ENCODE results near the gene POLG. TPM values are rescaled to one million over a fixed set of nuclear protein-coding genes. Genes with fewer than 3 reads are reported as not detected.

The POLG gene
- total RNA-seq, 1 donor from 2014 or later: 69.1 TPM

DNA sequence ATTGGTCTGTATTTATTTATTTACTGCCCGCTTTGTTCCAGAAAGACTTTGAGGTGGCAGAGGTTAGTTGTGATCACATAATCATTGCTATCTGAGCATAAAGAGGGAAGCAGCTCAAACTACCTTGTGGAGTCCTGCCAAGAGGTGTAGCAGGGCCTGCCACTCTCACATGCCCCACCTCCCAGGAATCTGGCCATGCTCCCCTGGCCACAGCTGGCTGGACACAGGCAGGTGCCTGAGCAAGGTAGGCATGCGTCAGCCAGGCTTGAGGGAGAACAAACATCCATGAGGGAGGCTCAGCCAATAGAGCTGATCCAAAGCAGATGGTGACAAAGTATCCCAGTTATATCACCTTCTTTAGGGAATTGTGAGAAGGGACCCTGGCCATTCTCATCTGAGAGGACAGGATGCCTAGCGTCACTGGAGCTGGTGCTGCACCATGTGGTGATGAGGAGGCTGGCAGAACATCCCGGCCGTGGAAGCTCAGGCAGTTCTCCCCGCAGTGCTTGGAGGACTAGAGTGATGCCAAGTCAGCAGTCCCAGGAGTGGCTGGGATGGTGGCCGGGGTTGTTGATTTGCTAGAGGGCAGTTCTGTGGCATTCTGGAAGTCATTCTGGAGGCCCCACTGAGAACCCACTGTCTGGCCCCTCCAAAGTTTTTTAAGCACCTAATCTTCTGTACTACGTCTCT is 6.8 kb upstream of the POLG start:
- Histone ChIP-seq H3K9me3 (no peaks in the 10 kb centered on the region), H3K4me3 (no peak overlapping the region), H3K4me1 (no peaks in the 10 kb centered on the region), H3K36me3 (no peaks in the 10 kb centered on the region), H3K27me3 (no peaks in the 10 kb centered on the region), H3K27ac (no peak overlapping the region)
- TF ChIP-seq, protein P1, sequence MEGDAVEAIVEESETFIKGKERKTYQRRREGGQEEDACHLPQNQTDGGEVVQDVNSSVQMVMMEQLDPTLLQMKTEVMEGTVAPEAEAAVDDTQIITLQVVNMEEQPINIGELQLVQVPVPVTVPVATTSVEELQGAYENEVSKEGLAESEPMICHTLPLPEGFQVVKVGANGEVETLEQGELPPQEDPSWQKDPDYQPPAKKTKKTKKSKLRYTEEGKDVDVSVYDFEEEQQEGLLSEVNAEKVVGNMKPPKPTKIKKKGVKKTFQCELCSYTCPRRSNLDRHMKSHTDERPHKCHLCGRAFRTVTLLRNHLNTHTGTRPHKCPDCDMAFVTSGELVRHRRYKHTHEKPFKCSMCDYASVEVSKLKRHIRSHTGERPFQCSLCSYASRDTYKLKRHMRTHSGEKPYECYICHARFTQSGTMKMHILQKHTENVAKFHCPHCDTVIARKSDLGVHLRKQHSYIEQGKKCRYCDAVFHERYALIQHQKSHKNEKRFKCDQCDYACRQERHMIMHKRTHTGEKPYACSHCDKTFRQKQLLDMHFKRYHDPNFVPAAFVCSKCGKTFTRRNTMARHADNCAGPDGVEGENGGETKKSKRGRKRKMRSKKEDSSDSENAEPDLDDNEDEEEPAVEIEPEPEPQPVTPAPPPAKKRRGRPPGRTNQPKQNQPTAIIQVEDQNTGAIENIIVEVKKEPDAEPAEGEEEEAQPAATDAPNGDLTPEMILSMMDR (IDR thresholded peaks at IDR 0.05): no peak
- no peak for DNase-seq (ENCODE audit: low spot score in 2 of 2)
- intact Hi-C loops (cut with DNase I): no loop called here

DNA sequence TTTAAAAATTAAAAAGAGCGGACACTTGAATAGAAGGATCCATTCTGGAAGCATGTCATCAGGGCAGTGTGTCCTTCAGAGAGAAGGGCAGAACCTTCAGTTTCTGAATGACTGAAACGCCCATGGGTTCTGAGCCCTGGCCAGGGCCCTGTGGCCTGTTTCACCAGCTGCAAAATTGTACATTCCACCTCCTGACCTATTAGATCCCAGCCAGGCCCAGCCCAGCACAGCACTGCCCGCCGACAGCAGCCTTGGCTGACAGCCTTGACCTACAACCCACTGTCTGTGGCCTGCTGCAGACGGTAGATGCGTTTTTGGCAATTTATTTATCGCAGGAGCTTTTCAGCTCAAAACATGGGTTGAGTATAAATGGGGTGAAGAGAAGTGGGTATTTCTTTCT is 5.9 kb upstream of the POLG start:
- Histone ChIP-seq H3K27ac (no peak overlapping the region), H3K4me1 (no peaks in the 10 kb centered on the region), H3K36me3 (no peaks in the 10 kb centered on the region), H3K4me3 (no peak overlapping the region), H3K27me3 (no peaks in the 10 kb centered on the region), H3K9me3 (no peaks in the 10 kb centered on the region)
- intact Hi-C loops (cut with DNase I): no loop called here
- TF ChIP-seq, protein P1 (IDR thresholded peaks at IDR 0.05): no peak
- DNase-seq (ENCODE audit: low spot score in 2 of 2): no peak

DNA sequence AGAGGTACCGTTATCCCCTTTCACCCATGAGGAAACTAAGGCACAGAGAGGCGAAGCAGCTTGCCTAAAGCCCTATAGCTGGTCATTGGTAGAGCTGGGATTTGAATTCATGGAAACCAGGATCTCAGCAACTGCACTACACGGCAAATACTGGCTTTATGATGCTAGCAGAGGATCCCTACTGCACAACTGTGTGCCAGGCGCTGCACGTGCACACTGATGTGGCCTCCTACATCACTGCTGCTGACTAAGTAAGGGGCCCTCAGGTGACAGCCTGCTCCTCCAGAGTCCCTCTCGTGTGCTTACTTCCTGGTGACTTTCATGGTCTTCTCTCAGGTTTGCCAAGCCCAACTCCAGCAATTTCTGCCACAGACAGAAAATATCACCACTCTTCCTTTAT is 3.4 kb upstream of the POLG start:
- TF ChIP-seq, protein P1 (IDR thresholded peaks at IDR 0.05): no peak
- intact Hi-C loops (cut with DNase I): loop anchor here (10.0 kb wide), 3 partner anchors 443 to 1093 kb away; partner anchors contain the start of genes DET1 and HAPLN3
- H3K36me3 ChIP-seq: peaks cover 6 to 7% of the 10 kb centered on the region in 2 donors
- H3K4me3 ChIP-seq: no peak overlapping the region
- H3K27me3 ChIP-seq: no peaks in the 10 kb centered on the region
- H3K9me3 ChIP-seq: no peaks in the 10 kb centered on the region
- H3K4me1 ChIP-seq: peaks cover 7 to 15% of the 10 kb centered on the region in 2 donors
- H3K27ac ChIP-seq: no peak overlapping the region
- no peak for DNase-seq (ENCODE audit: low spot score in 2 of 2)

DNA sequence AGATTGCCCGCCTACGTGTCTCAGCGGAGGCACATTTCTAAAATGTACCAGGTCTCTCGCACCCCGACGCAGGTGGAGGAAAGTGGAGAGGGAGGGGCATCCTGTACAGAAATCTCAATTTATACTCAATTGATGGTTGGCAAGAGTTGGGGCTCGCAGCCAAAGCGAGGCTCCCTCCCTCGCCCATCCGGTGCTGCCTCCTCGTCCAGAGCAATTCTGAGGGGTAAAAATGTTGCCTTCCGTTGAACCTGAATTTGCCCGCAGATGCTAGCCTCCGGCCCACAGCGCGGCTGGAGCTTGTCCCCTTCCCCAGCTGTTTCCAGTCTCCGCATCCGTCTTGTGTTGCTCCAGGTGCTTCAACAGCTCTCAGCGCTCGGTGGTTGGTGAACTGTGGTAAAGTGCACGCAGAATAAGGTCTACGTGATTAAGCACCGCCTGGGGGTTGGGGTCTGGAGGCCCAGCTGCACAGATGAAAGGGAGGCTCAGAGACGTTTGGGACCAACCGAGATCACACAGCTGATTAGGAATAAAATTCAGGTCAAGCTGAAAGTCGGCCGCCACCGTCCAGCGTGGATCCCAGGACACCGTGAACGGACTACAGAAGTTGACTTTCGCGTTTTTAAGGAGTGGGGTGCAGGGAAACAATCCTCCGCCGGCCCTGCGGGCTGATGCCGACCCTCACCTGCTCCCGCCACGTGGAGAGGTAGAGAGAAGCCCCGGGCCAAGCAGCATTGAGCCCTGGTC is 846 bp upstream of the POLG start:
- peak overlapping the region; percentile 61 to 74 for H3K27ac ChIP-seq
- peaks cover 20 to 31% of the 10 kb centered on the region in 2 donors for H3K36me3 ChIP-seq
- peak overlapping the region; percentile 76 to 96 for H3K4me3 ChIP-seq
- TF ChIP-seq, protein P1 (IDR thresholded peaks at IDR 0.05): no peak
- intact Hi-C loops (cut with DNase I): loop anchor here (2.0 to 10.0 kb wide), 4 partner anchors 93 to 1091 kb away; partner anchors contain the start of genes DET1, FANCI and HAPLN3
- H3K27me3 ChIP-seq: no peaks in the 10 kb centered on the region
- peaks cover 14 to 35% of the 10 kb centered on the region in 2 donors for H3K4me1 ChIP-seq
- DNase-seq (ENCODE audit: low spot score in 2 of 2): peak in 1 of 2 donors; percentile 71
- H3K9me3 ChIP-seq: no peaks in the 10 kb centered on the region

DNA sequence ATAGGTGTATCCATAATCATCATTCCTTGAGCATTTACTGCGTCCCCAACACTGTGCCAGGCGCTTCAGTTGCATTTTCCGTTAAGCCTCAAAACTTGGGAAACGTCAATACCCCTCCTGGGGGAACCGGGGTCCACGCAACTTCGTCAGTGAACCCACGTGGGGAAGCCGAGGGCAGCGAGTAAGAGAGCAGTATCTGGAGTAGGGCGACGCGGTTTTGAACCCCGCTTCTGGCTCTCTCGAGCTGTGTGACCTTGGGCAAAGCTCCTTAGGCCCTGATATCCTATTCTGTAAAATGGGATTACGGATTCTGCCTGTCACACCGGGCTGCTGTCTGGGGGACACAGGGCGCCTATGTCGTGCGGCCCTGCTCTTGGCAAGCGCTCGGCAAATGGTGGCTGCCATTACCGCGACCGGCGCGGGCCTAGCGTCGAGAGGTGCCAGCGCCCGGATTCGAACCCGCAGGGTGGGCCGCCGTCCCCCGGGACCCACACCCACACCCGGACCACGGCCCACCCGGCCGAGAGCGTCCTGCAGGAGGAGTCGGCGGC is 590 bp downstream of the POLG start:
- Histone ChIP-seq H3K27ac (peak overlapping the region; percentile 88 to 93), H3K27me3 (no peaks in the 10 kb centered on the region), H3K4me3 (peak overlapping the region; percentile 76 to 96), H3K4me1 (peaks cover 14 to 42% of the 10 kb centered on the region in 2 donors), H3K9me3 (no peaks in the 10 kb centered on the region), H3K36me3 (peaks cover 34 to 45% of the 10 kb centered on the region in 2 donors)
- intact Hi-C loops (cut with DNase I): loop anchor here (1.0 to 10.0 kb wide), 5 partner anchors 91 to 1089 kb away; partner anchors contain the start of genes AEN, DET1, FANCI and HAPLN3
- no peak for DNase-seq (ENCODE audit: low spot score in 2 of 2)
- TF ChIP-seq, protein P1 (IDR thresholded peaks at IDR 0.05): peak in 1 of 3 experiments; percentile 13

Data from ascending aorta (tissue), 2 donors.